ENCODE measurements around the gene DCAF4.
"Not testable (repeated sequence)": the region's sequence is repeated elsewhere in the genome, so short reads cannot be mapped to it uniquely, and the experiment has no call there.

DCAF4 gene

GRCh38 chr14:72975770-72976169, 49.5 kb downstream of the DCAF4 start:
- DNase-seq: no peak

GRCh38 chr14:72978856-72979255, 52.6 kb downstream of the DCAF4 start:
- no peak for DNase-seq

- no peak for DNase-seq
Measured at GRCh38 chr14:72980863-72981262, 54.6 kb downstream of the DCAF4 start.

DNA sequence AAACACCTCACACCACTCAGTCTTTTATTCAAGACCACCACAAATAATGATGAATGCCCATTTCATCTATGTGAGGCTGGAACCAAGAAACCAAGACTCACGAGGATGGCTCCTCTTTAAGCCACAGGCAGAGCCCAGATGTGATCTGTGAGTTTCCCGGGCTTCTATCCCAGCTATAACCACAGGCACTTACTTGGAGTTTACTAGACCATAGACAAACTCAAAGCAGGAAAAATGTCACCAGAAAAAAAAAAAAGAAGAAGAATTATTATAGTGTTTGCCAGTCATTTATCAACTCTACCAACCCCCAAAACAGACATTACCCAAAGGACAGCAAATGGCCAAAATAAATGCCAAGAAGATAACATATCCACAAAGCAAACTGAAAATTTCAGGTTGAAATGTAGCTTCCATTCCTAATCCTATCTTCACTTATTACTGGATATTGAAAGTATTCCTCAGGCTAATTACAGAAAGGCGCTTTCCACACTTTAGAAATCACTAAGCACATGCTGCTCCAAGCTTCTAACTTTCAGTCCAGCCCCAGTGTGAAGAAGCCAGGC, 56.0 kb downstream of the DCAF4 start:
- no peak for DNase-seq

DNA sequence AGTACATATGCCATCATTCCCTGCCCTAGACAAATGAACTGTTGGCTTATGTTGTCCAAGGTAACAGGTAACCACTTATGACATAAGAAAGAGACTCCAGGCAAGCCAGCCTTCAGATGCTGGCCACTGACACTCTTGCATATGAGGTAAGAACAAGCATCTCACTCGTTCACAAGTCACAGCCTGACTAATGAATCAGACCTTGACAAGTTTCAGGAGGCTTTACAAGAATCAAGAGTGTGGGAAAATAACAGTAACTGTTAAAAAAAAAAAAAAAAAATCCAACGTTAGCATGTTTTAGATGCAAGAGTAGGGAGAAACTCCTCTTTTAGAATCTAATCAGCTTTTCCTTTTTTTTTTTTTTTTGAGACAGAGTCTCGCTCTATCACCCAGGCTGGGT, 60.0 kb downstream of the DCAF4 start:
- DNase-seq: no peak

DNA sequence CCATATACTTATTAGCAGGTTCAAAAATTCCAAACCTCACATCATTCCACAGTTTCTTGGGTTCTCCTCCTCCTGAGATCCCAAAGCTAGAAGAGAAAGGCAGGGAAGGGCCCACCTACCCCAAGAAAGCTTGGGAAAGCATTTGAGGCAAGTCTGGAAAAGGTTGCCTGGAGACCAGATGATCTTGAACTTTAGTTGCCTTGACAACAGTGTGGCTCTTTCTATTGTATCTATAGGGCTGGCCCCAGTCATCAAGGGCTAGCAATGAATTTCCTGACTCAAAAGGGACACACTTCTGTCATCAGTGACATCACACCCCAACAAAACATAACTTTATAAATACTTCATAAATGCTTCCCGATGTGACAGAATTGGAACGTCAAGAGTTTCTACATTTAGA, 60.6 kb downstream of the DCAF4 start:
- DNase-seq: no peak

- no peak for DNase-seq
Measured at GRCh38 chr14:72990171-72990570, 63.9 kb downstream of the DCAF4 start.

- DNase-seq: no peak
Measured at GRCh38 chr14:72996916-72997315, 70.7 kb downstream of the DCAF4 start.

DNA sequence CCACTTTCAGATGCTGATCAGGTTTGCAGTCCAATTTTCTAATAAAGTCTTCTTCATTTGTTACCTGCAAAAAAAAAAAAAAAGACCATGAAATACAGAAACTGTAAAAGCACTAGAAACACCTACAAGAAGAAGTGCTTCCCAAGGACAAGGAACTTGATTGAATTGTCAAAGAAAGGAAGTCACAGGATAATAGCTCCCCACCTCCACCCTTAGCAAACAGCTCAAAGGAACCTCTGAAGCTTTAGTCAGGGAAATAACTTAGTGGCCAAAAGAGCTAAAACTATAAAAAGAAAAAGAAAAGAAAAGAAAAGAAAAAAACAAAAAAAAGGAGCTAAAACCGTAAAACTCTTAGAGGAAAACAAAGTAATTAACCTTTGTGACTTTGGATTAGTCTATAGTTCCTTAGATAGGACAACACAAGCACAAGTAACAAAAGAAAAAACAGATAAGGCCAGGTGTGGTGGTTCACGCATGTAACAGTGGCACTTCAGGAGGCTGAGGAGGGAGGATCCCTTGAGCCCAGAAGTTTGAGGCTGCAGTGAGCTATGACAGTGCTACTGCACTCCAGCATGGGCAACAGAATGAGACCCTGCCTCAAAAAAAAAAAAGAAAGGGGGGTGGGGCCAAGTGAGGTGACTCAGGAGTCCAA, 72.1 kb downstream of the DCAF4 start:
- DNase-seq: no peak

- DNase-seq: no peak
Measured at GRCh38 chr14:72999316-72999715, 73.1 kb downstream of the DCAF4 start.

GRCh38 chr14:73000073-73000472, 73.8 kb downstream of the DCAF4 start:
- no peak for DNase-seq

DNA sequence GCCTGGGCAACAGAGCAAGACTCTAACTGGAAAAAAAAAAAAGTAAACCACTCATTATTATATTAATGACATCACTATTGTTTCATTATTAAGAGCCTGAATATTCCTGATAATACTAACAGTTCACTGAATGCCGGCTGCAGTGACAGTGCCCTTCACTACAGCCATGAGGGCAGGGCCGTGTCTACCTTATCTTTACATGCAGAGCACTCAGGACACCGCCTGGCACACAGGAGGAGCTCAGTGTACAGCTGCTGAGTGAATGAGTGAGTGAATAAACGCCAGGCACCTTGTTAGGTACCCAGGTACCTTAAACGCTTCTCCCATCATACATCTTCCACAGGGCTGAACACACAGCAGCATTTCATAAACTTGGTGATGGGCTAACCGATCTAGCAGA, 77.4 kb downstream of the DCAF4 start:
- DNase-seq: no peak

DNA sequence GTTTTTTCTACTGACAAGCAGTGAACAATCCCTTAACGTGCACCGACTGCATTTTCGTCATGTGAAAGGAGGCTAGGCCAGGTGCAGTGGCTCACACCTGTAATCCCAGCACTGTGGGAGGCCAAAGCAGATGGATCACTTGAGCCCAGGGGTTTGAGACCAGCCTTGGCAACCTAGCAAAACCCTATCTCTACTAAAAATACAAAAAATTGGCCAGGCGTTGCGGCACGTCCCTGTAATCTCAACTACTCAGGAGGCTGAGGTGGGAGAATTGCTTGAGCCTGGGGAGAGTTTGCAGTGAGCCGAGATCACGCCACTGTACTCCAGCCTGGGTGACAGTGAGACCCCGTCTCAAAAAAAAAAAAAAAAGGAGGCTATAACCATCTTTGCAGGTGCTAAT, 78.4 kb downstream of the DCAF4 start:
- not testable (repeated sequence) for DNase-seq

DNA sequence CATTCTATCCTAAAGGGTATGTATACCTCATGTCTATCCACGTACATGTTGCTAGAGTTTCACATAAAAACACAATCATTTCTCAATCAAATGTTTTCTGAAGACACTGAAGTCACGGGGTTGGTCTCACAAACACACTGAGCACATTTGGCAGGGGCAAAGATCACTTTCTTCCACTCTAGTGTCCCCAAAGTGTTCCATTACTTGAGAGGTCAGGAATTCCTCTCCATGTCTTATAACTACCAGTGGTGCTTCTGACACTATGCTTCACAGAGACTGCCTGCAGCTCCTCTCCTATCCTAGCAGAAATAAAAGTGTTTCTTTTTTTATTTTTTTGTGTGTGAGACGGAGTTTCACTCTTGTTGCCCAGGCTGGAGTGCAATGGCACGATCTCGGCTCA, 81.6 kb downstream of the DCAF4 start:
- no peak for DNase-seq

- DNase-seq: no peak
Measured at GRCh38 chr14:73008501-73008900, 82.2 kb downstream of the DCAF4 start.

Measured in CD4-positive, alpha-beta T cell treated with Interleukin-17A for 4 hours (primary cell).